Natural killer cell (primary cell): ENCODE measurements around the gene B3GNT4. TPM values are rescaled to one million over a fixed set of nuclear protein-coding genes. Genes with fewer than 3 reads are reported as not detected.
"Not testable (repeated sequence)": the region's sequence is repeated elsewhere in the genome, so short reads cannot be mapped to it uniquely, and the experiment has no call there.

ENCODE experiments used
- ATAC-seq, 3 donors: fragments of 150-1000 bp in 2 of 3; fragments of 200-7000 bp in 1 of 3; cut with Tn5 transposase; 1 replicate in 1 of 3; 2 replicates in 2 of 3; pipeline ENCODE4 v1.10.0; 2021; ENCODE audit warnings: mild to moderate bottlenecking in 2 of 3, moderate library complexity in 2 of 3
- DNase-seq, 2 donors: peaks; one replicate each; pipeline versions ENCODE4 v3.0.0 to v3.0.0-alpha.2; 2013 to 2021; ENCODE audit warnings: mixed read lengths in 1 of 2
- H3K27ac ChIP-seq: one replicate; pipeline ENCODE4 v1.5.1; 2013; ENCODE audit warnings: mild to moderate bottlenecking, low read length
- H3K27me3 ChIP-seq: one replicate; pipeline ENCODE4 v1.6.1; 2013; ENCODE audit warnings: low read length; ENCODE audit not compliant: control insufficient read depth, insufficient read depth
- H3K36me3 ChIP-seq: one replicate; pipeline ENCODE4 v1.6.1; 2013; ENCODE audit warnings: low read length; ENCODE audit not compliant: control insufficient read depth, insufficient read depth
- H3K4me1 ChIP-seq: one replicate; pipeline ENCODE4 v1.6.1; 2013; ENCODE audit warnings: low read length; ENCODE audit not compliant: control insufficient read depth, insufficient read depth
- H3K4me3 ChIP-seq: one replicate; pipeline ENCODE4 v1.5.1; 2013; ENCODE audit warnings: low read length
- H3K9me3 ChIP-seq: one replicate; pipeline ENCODE4 v1.6.1; 2013; ENCODE audit warnings: low read length; ENCODE audit not compliant: control insufficient read depth, insufficient read depth
- H3K27ac Mint-ChIP-seq, 2 donors: one replicate each; pipeline ENCODE4 v1.8.0; 2022; ENCODE audit warnings: mild to moderate bottlenecking in 2 of 2, mixed read lengths in 2 of 2, moderate library complexity in 1 of 2
- H3K27me3 Mint-ChIP-seq, 2 donors: one replicate each; pipeline ENCODE4 v1.8.0; 2022; ENCODE audit warnings: low read depth in 2 of 2, mixed read lengths in 2 of 2
- H3K36me3 Mint-ChIP-seq: one replicate; pipeline ENCODE4 v1.8.0; 2022; ENCODE audit warnings: mixed read lengths
- H3K4me1 Mint-ChIP-seq, 2 donors: one replicate each; pipeline ENCODE4 v1.8.0; 2022; ENCODE audit warnings: mixed read lengths in 2 of 2
- H3K4me3 Mint-ChIP-seq: one replicate; pipeline ENCODE4 v1.8.0; 2022; ENCODE audit warnings: mild to moderate bottlenecking, moderate library complexity, mixed read lengths
- H3K9me3 Mint-ChIP-seq, 2 donors: one replicate each; pipeline ENCODE4 v1.8.0; 2022; ENCODE audit warnings: mixed read lengths in 2 of 2
- WGBS: methylation state at CpG from one replicate; pipeline ENCODE4 v1.1.7; 2013; ENCODE audit warnings: missing lambda C conversion rate; ENCODE audit not compliant: insufficient coverage; 5-methylcytosine and 5-hydroxymethylcytosine counted together
- intact Hi-C: fragments of 100-400 bp; cut with micrococcal nuclease; formaldehyde crosslinking; loops from one replicate; pipeline ENCODE4 v1.14.2; 2022
- total RNA-seq, 4 donors: library from RNA; stranded (reverse); fragments of 120-200 nt in 1 of 4; gene quantifications; one replicate each; pipeline versions ENCODE4 v1.2.3 to v1.2.4, GENCODE V29; 2013 to 2022
- TF ChIP-seq, protein P1 (sequence below): fragments of 200-600 bp; IDR thresholded peaks from one replicate; pipeline ENCODE4 v1.8.0; 2022; ENCODE audit warnings: antibody characterized with exemption

The B3GNT4 gene
- total RNA-seq, 3 donors from 2014 or later (not counting 1 experiment from before 2014, with no cell fraction given), result 0.25 to 0.68 (median 0.34) TPM

DNA sequence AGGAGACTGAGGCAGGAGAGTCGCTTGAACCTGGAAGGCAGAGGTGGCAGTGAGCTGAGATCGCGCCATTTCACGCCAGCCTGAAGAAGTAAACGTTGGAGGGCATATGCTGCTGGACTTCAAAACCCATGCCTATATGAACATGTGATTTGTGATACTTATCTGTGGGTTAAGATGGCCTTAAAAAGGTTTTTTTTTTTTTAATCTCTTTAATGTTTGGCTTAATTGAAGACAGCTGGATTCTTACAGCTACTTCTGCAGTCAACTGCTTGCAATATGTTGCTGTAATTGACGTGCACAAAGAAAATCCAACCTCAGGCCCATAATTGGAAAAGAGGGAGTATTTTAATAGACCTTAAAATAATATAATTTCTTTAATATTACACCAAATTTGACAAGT, 1.5 kb upstream of the B3GNT4 start:
- Mint-ChIP-seq H3K27me3 (peaks cover 8 to 19% of the 10 kb centered on the region in 2 donors), H3K36me3 (no peaks in the 10 kb centered on the region), H3K4me3 (peak overlapping the region; percentile 17), H3K9me3 (no peaks in the 10 kb centered on the region), H3K27ac (no peak overlapping the region), H3K4me1 (peaks cover 13 to 21% of the 10 kb centered on the region in 2 donors)
- H3K9me3 ChIP-seq, result no peaks in the 10 kb centered on the region
- peaks cover 25% of the 10 kb centered on the region for H3K27me3 ChIP-seq
- WGBS, result 93% methylated on average over 5 of the region's 6 CpGs
- ATAC-seq (no peak), DNase-seq (no peak)
- intact Hi-C loops, result no loop called here
- H3K4me1 ChIP-seq, result peaks cover 12% of the 10 kb centered on the region
- H3K27ac ChIP-seq, result no peak overlapping the region
- peaks cover 2% of the 10 kb centered on the region for H3K36me3 ChIP-seq
- no peak overlapping the region for H3K4me3 ChIP-seq
- TF ChIP-seq, protein P1, sequence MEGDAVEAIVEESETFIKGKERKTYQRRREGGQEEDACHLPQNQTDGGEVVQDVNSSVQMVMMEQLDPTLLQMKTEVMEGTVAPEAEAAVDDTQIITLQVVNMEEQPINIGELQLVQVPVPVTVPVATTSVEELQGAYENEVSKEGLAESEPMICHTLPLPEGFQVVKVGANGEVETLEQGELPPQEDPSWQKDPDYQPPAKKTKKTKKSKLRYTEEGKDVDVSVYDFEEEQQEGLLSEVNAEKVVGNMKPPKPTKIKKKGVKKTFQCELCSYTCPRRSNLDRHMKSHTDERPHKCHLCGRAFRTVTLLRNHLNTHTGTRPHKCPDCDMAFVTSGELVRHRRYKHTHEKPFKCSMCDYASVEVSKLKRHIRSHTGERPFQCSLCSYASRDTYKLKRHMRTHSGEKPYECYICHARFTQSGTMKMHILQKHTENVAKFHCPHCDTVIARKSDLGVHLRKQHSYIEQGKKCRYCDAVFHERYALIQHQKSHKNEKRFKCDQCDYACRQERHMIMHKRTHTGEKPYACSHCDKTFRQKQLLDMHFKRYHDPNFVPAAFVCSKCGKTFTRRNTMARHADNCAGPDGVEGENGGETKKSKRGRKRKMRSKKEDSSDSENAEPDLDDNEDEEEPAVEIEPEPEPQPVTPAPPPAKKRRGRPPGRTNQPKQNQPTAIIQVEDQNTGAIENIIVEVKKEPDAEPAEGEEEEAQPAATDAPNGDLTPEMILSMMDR, result no peak

DNA sequence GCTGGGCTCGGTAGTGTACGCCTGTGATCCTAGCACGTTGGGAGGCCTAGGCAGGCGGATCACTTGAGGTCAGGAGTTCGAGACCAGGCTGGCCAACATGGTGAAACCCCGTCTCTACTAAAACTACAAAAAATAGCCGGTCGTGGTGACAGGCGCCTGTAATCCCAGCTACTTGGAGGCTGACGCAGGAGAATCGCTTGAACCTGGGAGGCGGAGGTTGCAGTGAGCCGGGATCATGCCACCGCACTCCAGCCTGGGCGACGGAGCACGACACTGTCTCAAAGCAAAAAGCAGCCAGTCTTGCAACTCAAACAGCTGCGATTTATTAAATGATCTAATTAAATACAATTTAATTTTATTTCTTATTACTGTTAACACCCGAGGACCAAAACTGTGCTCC, 698 bp upstream of the B3GNT4 start:
- H3K9me3 ChIP-seq, DNase-seq, intact Hi-C loops, H3K36me3 Mint-ChIP-seq, H3K36me3 ChIP-seq, H3K9me3 Mint-ChIP-seq, H3K27ac Mint-ChIP-seq, H3K27ac ChIP-seq, ATAC-seq: not testable (repeated sequence)
- Mint-ChIP-seq H3K27me3 (peaks cover 8 to 19% of the 10 kb centered on the region in 2 donors), H3K4me3 (peak overlapping the region; percentile 91), H3K4me1 (peaks cover 7 to 14% of the 10 kb centered on the region in 2 donors)
- H3K27me3 ChIP-seq, result peaks cover 25% of the 10 kb centered on the region
- WGBS, result 70% methylated on average over 18 of the region's 19 CpGs
- H3K4me1 ChIP-seq, result peaks cover 12% of the 10 kb centered on the region
- peak overlapping the region; percentile 40 for H3K4me3 ChIP-seq

DNA sequence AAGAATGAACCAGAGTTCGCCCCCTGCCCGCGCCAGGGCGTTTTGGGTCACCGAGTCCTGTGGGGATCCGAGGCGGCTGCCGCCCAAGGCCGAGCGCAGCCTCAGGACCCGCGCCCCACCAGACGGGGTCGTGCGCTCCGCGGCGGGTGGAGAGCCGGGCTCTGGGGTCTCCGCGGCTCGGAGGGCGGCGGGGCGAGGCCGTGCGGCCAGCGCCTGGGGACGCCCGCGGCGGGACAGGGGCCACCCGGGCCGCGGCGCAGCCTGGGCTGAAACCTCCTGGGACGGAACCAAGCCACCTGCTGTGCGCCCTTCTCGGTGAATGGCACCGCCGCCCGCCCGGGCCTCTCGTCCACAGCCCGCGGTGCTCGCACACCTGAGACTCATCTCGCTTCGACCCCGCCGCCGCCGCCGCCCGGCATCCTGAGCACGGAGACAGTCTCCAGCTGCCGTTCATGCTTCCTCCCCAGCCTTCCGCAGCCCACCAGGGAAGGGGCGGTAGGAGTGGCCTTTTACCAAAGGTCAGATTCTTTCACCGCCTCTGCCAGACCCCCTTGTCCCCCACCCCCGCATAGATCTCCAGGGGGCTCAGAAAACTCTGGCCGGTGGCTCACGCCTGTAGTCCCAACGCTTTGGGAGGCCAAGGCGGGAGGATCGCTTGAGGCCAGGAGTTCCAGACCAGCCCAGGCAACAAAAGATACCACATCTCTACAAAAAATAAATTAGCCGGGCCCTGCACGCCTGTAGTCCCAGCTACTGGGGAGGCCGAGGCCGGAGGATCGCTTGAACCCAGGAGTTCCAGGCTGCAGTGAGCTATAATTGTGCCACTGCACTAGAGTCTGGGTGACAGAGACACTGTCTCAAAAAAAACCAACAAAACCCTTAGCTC, 901 bp downstream of the B3GNT4 start:
- H3K27me3 Mint-ChIP-seq, result peaks cover 8 to 19% of the 10 kb centered on the region in 2 donors
- 8% methylated on average over 71 of the region's 71 CpGs for WGBS
- Histone ChIP-seq H3K27me3 (peaks cover 25% of the 10 kb centered on the region), H3K27ac (no peak overlapping the region), H3K9me3 (no peaks in the 10 kb centered on the region), H3K4me3 (no peak overlapping the region), H3K4me1 (peaks cover 12% of the 10 kb centered on the region), H3K36me3 (peaks cover 21% of the 10 kb centered on the region)
- DNase-seq (peak in 1 of 2 donors; percentile 45), ATAC-seq (peak in 2 of 3 donors; percentile 16 to 23)
- no peak overlapping the region for H3K27ac Mint-ChIP-seq
- no peaks in the 10 kb centered on the region for H3K9me3 Mint-ChIP-seq
- intact Hi-C loops, result no loop called here
- H3K4me3 Mint-ChIP-seq, result peak overlapping the region; percentile 75
- peaks cover 7 to 14% of the 10 kb centered on the region in 2 donors for H3K4me1 Mint-ChIP-seq
- H3K36me3 Mint-ChIP-seq, result no peaks in the 10 kb centered on the region
- TF ChIP-seq, protein P1, result no peak

DNA sequence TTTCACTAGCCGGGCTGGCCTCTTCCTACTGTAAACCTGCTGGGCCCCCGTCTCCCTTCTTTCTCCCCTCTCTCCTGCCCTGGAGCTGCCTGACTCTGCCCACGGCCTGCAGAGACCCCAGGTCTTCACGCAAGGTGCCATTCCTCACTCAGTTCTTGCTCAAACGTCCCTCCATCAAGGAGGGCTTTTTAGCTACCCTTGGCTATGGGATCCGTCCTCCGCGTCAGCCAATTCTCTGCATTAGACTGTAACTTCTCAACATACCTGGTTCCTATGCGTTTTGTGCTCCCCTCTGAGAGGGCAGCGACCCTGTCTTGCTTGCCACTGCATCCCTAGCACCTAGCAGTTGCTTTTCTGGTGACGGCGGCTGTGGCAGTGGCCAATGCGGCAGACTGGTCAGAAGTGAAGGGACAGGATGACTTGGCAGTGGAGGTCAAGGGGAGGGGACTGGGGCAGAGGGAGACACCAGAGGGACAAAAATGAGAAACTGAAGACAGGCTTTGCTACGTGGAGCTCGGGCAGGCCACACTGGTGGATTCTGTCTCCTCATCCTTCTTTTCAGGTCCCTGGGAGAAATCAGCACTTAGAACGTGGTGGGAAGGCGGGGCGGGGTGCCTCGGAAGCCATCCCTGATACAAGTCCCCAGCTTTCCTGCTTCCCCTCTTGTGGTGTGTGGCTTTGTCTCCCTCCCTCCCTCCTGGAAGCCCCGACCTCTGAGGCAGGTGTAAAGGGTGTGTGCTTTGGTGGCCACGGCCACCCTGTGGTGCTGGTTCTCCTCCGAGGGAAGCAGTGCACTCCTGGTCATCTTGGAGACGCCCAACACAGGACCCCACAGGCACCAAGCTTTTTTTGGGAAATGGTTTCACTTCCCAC, 1.8 kb downstream of the B3GNT4 start:
- H3K27ac ChIP-seq, result no peak overlapping the region
- WGBS, result 64% methylated on average over 19 of the region's 23 CpGs
- intact Hi-C loops, result no loop called here
- H3K27me3 ChIP-seq, result peaks cover 25% of the 10 kb centered on the region
- H3K36me3 Mint-ChIP-seq, result no peaks in the 10 kb centered on the region
- peaks cover 8 to 19% of the 10 kb centered on the region in 2 donors for H3K27me3 Mint-ChIP-seq
- peaks cover 27% of the 10 kb centered on the region for H3K36me3 ChIP-seq
- DNase-seq (peak in 1 of 2 donors; percentile 19), ATAC-seq (no peak)
- H3K4me3 ChIP-seq, result no peak overlapping the region
- H3K4me3 Mint-ChIP-seq, result peak overlapping the region; percentile 75
- no peak overlapping the region for H3K27ac Mint-ChIP-seq
- no peaks in the 10 kb centered on the region for H3K9me3 ChIP-seq
- TF ChIP-seq, protein P1, result no peak
- peaks cover 7 to 14% of the 10 kb centered on the region in 2 donors for H3K4me1 Mint-ChIP-seq
- H3K4me1 ChIP-seq, result peaks cover 12% of the 10 kb centered on the region
- no peaks in the 10 kb centered on the region for H3K9me3 Mint-ChIP-seq
